K562 (cell line): Measurements from ENCODE around the gene PLEKHN1. TPM values are rescaled to one million over a fixed set of nuclear protein-coding genes. Genes with fewer than 3 reads are reported as not detected.

Experiments
- ATAC-seq: fragments of 200-7000 bp; cut with Tn5 transposase; 3 replicates; pipeline ENCODE4 v1.9.1; 2020; ENCODE audit warnings: moderate library complexity
- BruUV-seq: library from RNA; stranded (reverse); fragments of 400-500 nt; replicated peaks from 2 replicates; lab custom pipeline; 2021; lab: Mats Ljungman, UMichigan
- CTCF ChIA-PET: fragments of 300-600 bp; formaldehyde crosslinking; extraction: SDS; loops from one replicate; lab custom pipeline; 2021; ENCODE audit warnings: low intra/inter-chr PET ratio; lab: Yijun Ruan, JAX
- POLR2A ChIA-PET: fragments of 300-600, 350-650 bp; sonication (Branson Sonifier 250); formaldehyde crosslinking; extraction: SDS; loops from one replicate; lab custom pipeline; 2021; ENCODE audit warnings: antibody characterized with exemption, inconsistent platforms; lab: Yijun Ruan, JAX
- DNase-seq, 4 experiments: peaks; one replicate each; pipeline versions ENCODE4 v3.0.0 to v3.0.0-alpha.2; 2011 to 2018; ENCODE audit warnings: low spot score in 3 of 4, mixed read lengths in 3 of 4; ENCODE audit errors: extremely low read depth in 1 of 4
- FAIRE-seq: peaks from 2 replicates; lab custom pipeline; 2011; peaks lifted over from hg19 to GRCh38; lab: Jason Lieb, UNC
- H2AFZ ChIP-seq: 2 replicates; pipeline ENCODE4 v1.6.0; 2011; ENCODE audit warnings: low read depth, low read length, control low read depth, inconsistent platforms
- H3K27ac ChIP-seq: fragments of 200-600 bp; 3 replicates; pipeline ENCODE4 v1.8.0; 2011; ENCODE audit warnings: low read depth, mild to moderate bottlenecking, control low read depth, inconsistent platforms, low read length, moderate library complexity, mixed read lengths; ENCODE audit errors: extremely low read depth
- H3K27me3 ChIP-seq, 2 experiments: fragments of 300-600 bp in 1 of 2; 2 replicates in 1 of 2; 3 replicates in 1 of 2; pipeline versions ENCODE4 v1.6.0 to v1.8.0; 2011; ENCODE audit warnings: inconsistent platforms in 2 of 2, low read length in 2 of 2, mild to moderate bottlenecking in 1 of 2, mixed read lengths in 1 of 2, moderate library complexity in 1 of 2; ENCODE audit not compliant: control insufficient read depth in 2 of 2, insufficient read depth in 2 of 2
- H3K36me3 ChIP-seq: fragments of 300-600 bp; 3 replicates; pipeline ENCODE4 v1.8.0; 2011; ENCODE audit warnings: mild to moderate bottlenecking, low read length, inconsistent platforms; ENCODE audit not compliant: control insufficient read depth, insufficient read depth
- H3K4me1 ChIP-seq, 2 experiments: fragments of 200-600 bp in 1 of 2; replicated peaks in 1 of 2; 2 replicates in 1 of 2; 3 replicates in 1 of 2; pipeline versions ENCODE4 v1.5.1 to v1.8.0; 2011; ENCODE audit warnings: inconsistent platforms in 2 of 2, low read length in 2 of 2, mild to moderate bottlenecking in 1 of 2, mixed read lengths in 1 of 2, moderate library complexity in 1 of 2; ENCODE audit not compliant: control insufficient read depth in 2 of 2, insufficient read depth in 2 of 2
- H3K4me2 ChIP-seq: 2 replicates; pipeline ENCODE4 v1.6.1; 2011; ENCODE audit warnings: low read length, control low read depth, inconsistent platforms, mixed read lengths; ENCODE audit not compliant: insufficient read depth
- H3K4me3 ChIP-seq: fragments of 200-600 bp; sonication (generic), shearing (Covaris generic); 2 replicates; pipeline ENCODE4 v1.5.1; 2016; ENCODE audit warnings: control low read depth, inconsistent platforms
- H3K79me2 ChIP-seq: fragments of 200-600 bp; 3 replicates; pipeline ENCODE4 v1.8.0; 2011; ENCODE audit warnings: low read length, inconsistent platforms; ENCODE audit not compliant: control insufficient read depth, insufficient read depth
- H3K9ac ChIP-seq, 2 experiments: 2 replicates each; pipeline versions ENCODE4 v1.6.0 to v1.6.1; 2011; ENCODE audit warnings: low read depth in 2 of 2, low read length in 2 of 2, control low read depth in 1 of 2, inconsistent platforms in 1 of 2, mild to moderate bottlenecking in 1 of 2, mixed read lengths in 1 of 2; ENCODE audit not compliant: insufficient read depth in 1 of 2
- H3K9me1 ChIP-seq: one replicate; pipeline ENCODE4 v1.6.0; 2011; ENCODE audit warnings: inconsistent platforms, mild to moderate bottlenecking, low read length, moderate library complexity; ENCODE audit not compliant: control insufficient read depth, insufficient read depth
- H3K9me3 ChIP-seq: replicated peaks from 2 replicates; pipeline ENCODE4 v1.5.1; 2011; ENCODE audit warnings: low read depth, low read length, inconsistent platforms; ENCODE audit not compliant: control insufficient read depth, insufficient read depth
- H4K20me1 ChIP-seq: replicated peaks from 2 replicates; pipeline ENCODE4 v1.6.1; 2011; ENCODE audit warnings: low read length, inconsistent platforms, mixed read lengths; ENCODE audit not compliant: control insufficient read depth, insufficient read depth
- E2F3 ChIP-seq: fragments of 250-450 bp; sonication (Bioruptor Pico); IDR thresholded peaks from 2 replicates; pipeline ENCODE4 v1.4.0; 2020; ENCODE audit warnings: mild to moderate bottlenecking
- MXI1 ChIP-seq: IDR thresholded peaks from 2 replicates; pipeline ENCODE4 v1.6.1; 2011; ENCODE audit warnings: low read depth, mild to moderate bottlenecking, improper control_type of control experiment, low read length
- NEUROD1 ChIP-seq: fragments of 150-350 bp; IDR thresholded peaks from 2 replicates; pipeline ENCODE4 v1.6.1; 2014; ENCODE audit warnings: borderline replicate concordance, low read length, low read depth; ENCODE audit not compliant: partially characterized antibody
- SLC30A9 ChIP-seq: fragments of 250-450 bp; sonication (Bioruptor Pico); IDR thresholded peaks from 2 replicates; pipeline ENCODE4 v1.8.0; 2022; ENCODE audit warnings: mild to moderate bottlenecking, moderate library complexity
- TAL1 ChIP-seq: fragments of 450-650 bp; IDR thresholded peaks from 2 replicates; pipeline ENCODE4 v1.6.1; 2016; ENCODE audit warnings: mild to moderate bottlenecking
- TGIF2 ChIP-seq: sonication (generic); formaldehyde crosslinking; IDR thresholded peaks from 2 replicates; pipeline ENCODE4 v1.8.1; 2022; ENCODE audit warnings: mild to moderate bottlenecking, missing genetic modification reagents, moderate library complexity
- U2AF1 ChIP-seq: fragments of 200-400 bp; formaldehyde crosslinking; optimal IDR thresholded peaks from 2 replicates; pipeline ENCODE3; 2017; ENCODE audit warnings: mild to moderate bottlenecking, low read depth, low read length, moderate library complexity
- XRCC5 ChIP-seq: fragments of 200-400 bp; formaldehyde crosslinking; IDR thresholded peaks from 2 replicates; pipeline ENCODE4 v1.6.1; 2017; ENCODE audit warnings: low read depth, mild to moderate bottlenecking, low read length
- ZNF655 ChIP-seq: fragments of 250-450 bp; sonication (Bioruptor Pico); IDR thresholded peaks from 2 replicates; pipeline ENCODE4 v1.5.0; 2021
- ZSCAN29 ChIP-seq: fragments of 450-650 bp; IDR thresholded peaks from 2 replicates; pipeline ENCODE4 v1.6.1; 2017
- WGBS: fragments of 100-300 bp; shearing (Covaris generic); methylation state at CpG from one replicate; pipeline ENCODE4 v1.1.6; 2016; ENCODE audit warnings: low coverage, mixed read lengths; ENCODE audit not compliant: insufficient coverage; ENCODE audit errors: missing lambda C conversion rate; 5-methylcytosine and 5-hydroxymethylcytosine counted together
- in situ Hi-C: fragments of 300-500 bp; cut with MboI; formaldehyde crosslinking; loops from 4 replicates; pipeline ENCODE4 v1.15.0; 2018; ENCODE audit warnings: inconsistent platforms, mixed read lengths
- intact Hi-C: fragments of 100-400 bp; cut with micrococcal nuclease; formaldehyde crosslinking; loops from 2 replicates; pipeline ENCODE4 v1.14.2; 2022
- polyA plus RNA-seq, 8 experiments: library from polyadenylated mRNA; depleted of rRNA in 4 of 8; stranded (reverse) in 5 of 8; unstranded in 3 of 8; fragments of >200 nt; fragmentation: Nextera tagmentation in 2 of 8; fragmentation: Illumina TruSeq in 1 of 8; extraction: Ambion mirVana in 2 of 8; extraction: Trizol in 1 of 8; gene quantifications; 2 replicates each; pipeline versions ENCODE4 v1.2.1 to v1.2.3, GENCODE V29; 2011 to 2014; ENCODE audit warnings: inconsistent platforms in 1 of 8, missing spikeins in 1 of 8
- total RNA-seq, 7 experiments: library from RNA; depleted of rRNA in 6 of 7; stranded (reverse); fragments of >200 nt in 6 of 7; fragmentation: Illumina TruSeq in 2 of 7; extraction: Trizol in 2 of 7; gene quantifications; 2 replicates each; pipeline versions ENCODE4 v1.2.1 to v1.2.3, GENCODE V29; 2011 to 2021; ENCODE audit warnings: low replicate concordance in 1 of 7

The PLEKHN1 gene
- total and polyA plus RNA-seq, 9 of the 15 experiments (the other 6 are each of a cell fraction or from before 2014, with no cell fraction given), result 0.07 to 1.5 (median 0.13) TPM; not detected in 2

- 12% methylated on average over 19 of the region's 21 CpGs for WGBS
These were observed 15.2 kb downstream of the PLEKHN1 start for GRCh38 chr1:981491-981954.

More at GRCh38 chr1:981491-981954, 15.2 kb downstream of the PLEKHN1 start:
- no peak for ATAC-seq
- in situ Hi-C loops, result loop anchor here (10.0 kb wide), 1 partner anchor 83 kb away; no protein-coding TSS in a partner anchor
- peaks cover 0 to 62% of the 10 kb centered on the region in 2 experiments; a peak in 3 of 5 replicates for H3K4me1 ChIP-seq
- H4K20me1 ChIP-seq, result peaks cover 13% of the 10 kb centered on the region
- DNase-seq, result no peak
- H3K9me1 ChIP-seq, result no peaks in the 10 kb centered on the region
- FAIRE-seq, result no peak
- ChIA-PET CTCF (no interaction called here), POLR2A (interaction anchor here (0.6 to 1.1 kb wide), 4 partner anchors 11 to 18 kb away, joined by 3 to 4 read pairs (median 3); partner anchors contain the start of gene HES4)
- no peak overlapping the region for H3K4me2 ChIP-seq
- no peak overlapping the region for H3K27ac ChIP-seq
- intact Hi-C loops, result loop anchor here (10.0 kb wide), 1 partner anchor 313 kb away; no protein-coding TSS in a partner anchor
- no TSS peak for BruUV-seq
- H3K79me2 ChIP-seq, result no peaks in the 10 kb centered on the region
- TF ChIP-seq SLC30A9, result no peak
- no peak for TF ChIP-seq ZSCAN29
- no peak for TF ChIP-seq TAL1
- no peak for TF ChIP-seq E2F3
- TF ChIP-seq MXI1, result no peak
- TF ChIP-seq ZNF655 (CRISPR knock-in tag), result no peak
- no peak for TF ChIP-seq TGIF2 (CRISPR knock-in tag)
- TF ChIP-seq XRCC5, result no peak
- TF ChIP-seq U2AF1, result no peak
- no peak for TF ChIP-seq NEUROD1
- peaks cover 39 to 60% of the 10 kb centered on the region in 2 experiments; a peak in 4 of 5 replicates for H3K27me3 ChIP-seq
- no peak overlapping the region for H2AFZ ChIP-seq
- no peaks in the 10 kb centered on the region for H3K9me3 ChIP-seq
- no peaks in the 10 kb centered on the region for H3K36me3 ChIP-seq
- H3K9ac ChIP-seq, result peak overlapping the region in 1 of 2 experiments; percentile 48; a peak in 1 of 4 replicates
- no peak overlapping the region for H3K4me3 ChIP-seq
